Measurements from ENCODE around the gene FAM168A.
"Not testable (repeated sequence)": the region's sequence is repeated elsewhere in the genome, so short reads cannot be mapped to it uniquely, and the experiment has no call there.

The FAM168A gene

DNA sequence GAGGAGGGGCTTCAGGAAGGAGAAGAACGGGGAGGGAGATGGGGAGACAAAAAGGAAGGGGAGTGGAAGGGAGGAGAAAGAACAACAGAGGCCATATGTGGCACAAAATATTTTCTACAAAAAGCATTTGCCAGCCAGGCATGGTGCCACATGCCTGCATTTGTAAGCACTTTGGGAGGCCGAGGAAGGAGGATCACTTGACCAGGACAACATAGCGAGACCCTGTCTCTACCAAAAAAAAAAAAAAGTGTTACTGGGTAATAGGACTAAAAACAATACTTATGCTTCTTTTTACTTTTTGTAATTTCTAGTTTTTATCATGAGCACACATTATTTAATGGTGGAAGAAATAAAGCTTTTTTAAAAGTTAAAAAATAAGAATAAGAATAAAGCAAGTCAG, 5.3 kb downstream of the FAM168A start:
- DNase-seq, result no peak

GRCh38 chr11:73591743-73592142, 6.2 kb downstream of the FAM168A start:
- no peak for DNase-seq

- no peak for DNase-seq
Observed at GRCh38 chr11:73590991-73591390, 6.9 kb downstream of the FAM168A start.

GRCh38 chr11:73586791-73587190, 11.1 kb downstream of the FAM168A start:
- no peak for DNase-seq

- no peak for DNase-seq
Observed at GRCh38 chr11:73585834-73586575, 11.9 kb downstream of the FAM168A start.

DNA sequence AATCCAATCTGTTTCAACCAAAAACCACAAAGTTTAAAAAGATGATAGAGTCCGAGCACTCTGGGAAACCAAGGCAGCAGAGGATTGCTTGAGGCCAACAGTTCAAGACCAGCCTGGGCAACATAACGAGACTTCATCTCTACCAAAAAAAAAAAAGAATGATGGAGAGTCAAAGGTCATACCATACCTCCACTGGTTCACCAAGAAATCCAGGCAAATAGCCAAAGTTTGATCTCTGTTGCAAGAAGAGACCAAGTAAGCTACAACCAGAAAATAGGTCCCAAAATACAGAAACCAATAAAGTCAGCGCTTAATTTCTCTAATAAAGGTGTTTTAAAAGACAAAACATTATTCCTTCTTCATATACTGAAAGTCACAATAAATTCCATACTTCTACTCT, 13.1 kb downstream of the FAM168A start:
- DNase-seq, result no peak

DNA sequence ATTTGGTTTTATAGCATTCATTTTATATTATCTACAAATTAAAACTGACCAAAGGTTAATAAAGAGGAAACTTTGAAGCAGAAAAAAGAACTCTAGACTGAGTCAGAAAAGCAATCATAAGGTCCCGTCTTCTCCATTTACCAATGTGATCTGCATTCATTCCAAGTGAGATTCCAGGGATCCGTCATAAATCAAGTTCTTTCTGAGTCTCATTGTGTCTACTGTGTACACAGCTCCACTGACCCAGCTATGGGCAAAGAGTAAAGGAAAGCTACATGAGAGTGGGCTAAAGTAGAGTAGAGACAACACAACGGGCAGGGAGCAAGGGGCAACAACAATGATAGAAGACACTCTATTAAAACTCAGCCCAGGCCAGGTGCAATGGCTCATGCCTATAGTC, 15.3 kb downstream of the FAM168A start:
- DNase-seq, result no peak

GRCh38 chr11:73580749-73581148, 17.2 kb downstream of the FAM168A start:
- DNase-seq, result not testable (repeated sequence)

- DNase-seq, result no peak
Observed at GRCh38 chr11:73579641-73580434, 18.1 kb downstream of the FAM168A start.

DNA sequence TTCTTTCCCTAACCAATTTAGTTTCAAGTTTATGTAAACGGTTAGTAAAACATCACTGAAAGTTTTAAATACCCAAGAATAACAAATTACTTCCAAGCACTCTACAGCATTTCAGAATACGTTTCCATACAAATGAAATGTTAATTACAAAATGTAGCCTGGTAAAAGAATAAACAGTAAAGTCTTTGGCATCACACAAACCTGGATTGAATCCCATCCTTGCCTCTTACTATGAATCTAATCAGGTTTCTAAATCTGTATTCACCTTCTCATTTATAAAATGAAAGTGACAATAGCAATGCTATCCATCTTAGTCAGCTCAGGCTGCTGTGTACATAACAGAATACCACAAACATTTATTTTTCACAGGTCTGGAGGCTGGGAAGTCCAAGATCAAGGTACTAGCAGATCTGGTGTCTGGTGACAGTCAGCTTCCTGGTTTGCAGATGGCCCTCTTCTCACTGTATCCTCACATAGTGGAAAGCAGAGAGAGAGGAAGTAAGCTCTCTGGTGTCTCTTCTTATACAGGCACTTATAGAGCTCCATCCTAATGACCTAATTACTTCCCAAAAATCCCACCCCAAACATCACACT, 19.2 kb downstream of the FAM168A start:
- DNase-seq, result no peak

DNA sequence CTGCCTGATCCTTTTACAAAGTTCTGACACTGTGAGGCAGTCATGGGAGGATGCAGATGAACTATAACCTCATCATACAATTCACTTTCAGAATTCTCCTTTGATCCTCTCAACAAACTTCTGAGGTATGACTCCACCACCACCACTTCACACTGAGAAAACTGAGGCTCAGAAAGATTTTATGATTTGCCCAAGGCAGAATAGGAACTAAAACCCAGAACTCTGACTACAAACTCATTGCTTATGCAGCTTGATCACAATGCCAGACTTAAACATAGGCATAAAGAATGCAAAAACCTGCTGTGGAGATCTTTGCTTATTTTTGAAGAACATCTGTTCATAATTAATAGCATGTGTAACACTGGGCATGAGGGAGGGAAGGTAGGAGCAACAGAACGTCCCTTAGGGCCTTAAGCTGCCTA, 20.4 kb downstream of the FAM168A start:
- no peak for DNase-seq

DNA sequence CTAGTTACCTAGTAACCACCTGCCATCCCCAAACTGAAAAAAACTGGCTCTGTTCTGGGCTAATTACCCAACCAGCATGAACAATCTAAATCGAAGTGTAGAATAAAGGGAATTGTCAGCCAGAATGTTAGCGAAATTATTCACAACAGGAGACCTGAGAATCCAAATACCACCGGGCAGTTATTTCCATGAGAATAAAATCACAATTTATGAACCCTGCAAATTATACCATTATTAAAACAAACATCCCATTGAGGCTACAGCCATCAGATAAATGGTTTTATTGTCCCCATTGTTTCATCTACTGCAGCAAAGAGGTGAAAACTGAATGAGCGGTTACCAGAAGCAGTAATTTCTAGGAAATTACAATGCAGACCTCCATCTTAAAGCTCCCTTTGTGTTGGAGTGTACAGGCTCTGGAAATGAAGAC, 21.7 kb downstream of the FAM168A start:
- no peak for DNase-seq

- DNase-seq, result not testable (repeated sequence)
Observed at GRCh38 chr11:73571982-73572381, 25.9 kb downstream of the FAM168A start.

DNA sequence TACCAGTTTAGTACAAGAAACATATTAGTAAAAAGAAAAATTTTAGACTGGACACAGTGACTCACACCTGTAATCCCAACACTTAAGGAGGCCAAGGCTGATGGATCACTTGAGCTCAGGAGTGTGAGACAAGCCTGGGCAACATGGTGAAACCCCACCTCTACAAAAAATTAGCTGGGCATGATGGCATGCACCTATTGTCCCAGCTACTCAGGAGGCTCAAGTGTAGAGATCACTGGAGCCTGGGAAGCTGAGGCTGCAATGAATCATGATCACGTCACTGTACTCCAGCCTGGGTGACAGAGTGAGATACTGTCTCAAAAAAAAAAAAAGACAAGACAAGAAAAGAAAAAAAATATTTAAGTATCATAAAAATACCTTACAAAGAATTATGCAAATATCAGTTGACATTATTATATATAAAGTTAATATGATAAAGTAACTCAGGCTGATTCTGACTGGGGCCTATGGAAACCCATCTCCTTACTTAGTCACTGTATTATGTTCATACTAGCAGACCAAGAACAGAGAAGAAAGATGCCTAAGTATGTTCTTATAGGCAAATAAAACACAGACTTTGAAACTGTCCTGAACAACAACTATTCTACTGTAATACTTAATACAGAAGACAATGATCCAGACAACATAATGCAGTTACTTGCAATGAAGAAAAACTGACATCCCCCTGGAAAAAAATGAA, 27.3 kb downstream of the FAM168A start:
- DNase-seq, result no peak

DNA sequence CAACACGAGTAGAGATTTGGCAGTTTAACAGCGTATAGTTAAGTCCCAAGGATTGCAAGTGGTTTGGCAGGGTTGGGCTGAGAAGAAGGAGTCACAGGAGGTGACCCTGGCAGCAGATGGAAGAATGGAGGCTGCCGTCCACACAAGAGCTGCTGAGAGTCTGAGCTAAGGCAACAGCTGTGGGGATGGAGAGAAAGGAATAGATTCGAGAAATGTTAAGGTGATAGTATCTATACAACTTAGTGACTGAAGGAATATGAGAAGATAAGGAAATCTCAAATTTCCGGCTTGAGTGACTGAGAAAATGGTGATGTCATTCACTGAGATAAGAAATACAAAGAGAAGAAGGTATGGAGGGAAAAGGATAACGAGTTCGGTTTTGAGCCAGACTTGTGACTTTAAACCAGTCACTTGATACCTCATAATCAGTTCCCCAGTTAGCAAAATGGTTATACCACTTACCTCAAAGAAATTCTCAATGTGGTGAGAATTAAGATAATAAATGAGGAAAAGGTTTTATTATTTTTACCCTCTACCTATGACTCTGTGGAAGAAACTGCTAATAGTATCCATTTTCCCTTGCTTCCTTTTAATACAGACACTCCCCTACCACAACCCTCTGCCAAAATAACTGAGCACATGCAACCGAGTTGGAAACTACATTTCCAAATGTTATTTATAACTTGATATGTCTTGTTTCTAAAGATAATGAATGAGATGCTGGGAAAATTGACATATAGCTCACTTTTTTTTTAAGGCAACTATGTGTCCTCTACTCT, 30.7 kb downstream of the FAM168A start:
- DNase-seq, result no peak

DNA sequence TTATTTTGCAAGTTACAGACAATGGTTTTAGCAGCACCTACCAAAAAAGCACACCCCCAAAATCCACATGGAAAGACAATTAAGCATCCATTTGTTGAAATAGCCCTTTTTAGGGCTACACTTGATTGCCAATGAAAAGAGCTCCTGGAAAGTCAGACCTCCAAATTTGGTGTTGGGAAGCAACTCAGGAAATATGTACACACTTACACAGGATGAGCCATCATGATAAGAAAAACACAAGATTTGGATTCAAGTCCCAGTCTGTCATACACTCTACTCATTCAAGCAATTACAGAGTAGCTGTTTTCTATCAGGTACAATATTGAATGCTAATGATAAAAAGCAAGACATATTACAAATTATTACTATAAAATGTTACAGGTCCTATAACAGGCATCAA, 31.5 kb downstream of the FAM168A start:
- no peak for DNase-seq

DNA sequence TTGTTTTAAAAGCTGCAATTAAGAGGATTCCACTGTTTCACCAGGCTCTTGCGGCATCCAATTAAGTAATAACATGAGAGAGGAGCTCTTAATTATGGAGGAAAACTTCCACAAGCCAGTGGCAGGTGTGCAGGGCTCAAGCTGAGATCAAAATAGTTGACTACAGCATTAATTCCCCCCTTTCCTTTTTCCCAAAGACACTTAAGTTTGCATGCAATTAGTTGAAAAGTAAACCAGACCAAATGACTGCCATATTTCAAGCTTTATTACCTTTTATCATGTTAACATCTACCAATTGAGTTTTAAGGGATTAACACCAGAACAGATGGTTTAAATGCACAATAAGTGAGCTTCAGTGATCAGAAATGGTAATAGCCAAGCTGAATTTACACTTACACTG, 32.1 kb downstream of the FAM168A start:
- DNase-seq, result no peak

GRCh38 chr11:73564903-73565302, 33.0 kb downstream of the FAM168A start:
- DNase-seq, result no peak

- no peak for DNase-seq
Observed at GRCh38 chr11:73563539-73564200, 34.2 kb downstream of the FAM168A start.

GRCh38 chr11:73559743-73560142, 38.2 kb downstream of the FAM168A start:
- DNase-seq, result no peak

DNA sequence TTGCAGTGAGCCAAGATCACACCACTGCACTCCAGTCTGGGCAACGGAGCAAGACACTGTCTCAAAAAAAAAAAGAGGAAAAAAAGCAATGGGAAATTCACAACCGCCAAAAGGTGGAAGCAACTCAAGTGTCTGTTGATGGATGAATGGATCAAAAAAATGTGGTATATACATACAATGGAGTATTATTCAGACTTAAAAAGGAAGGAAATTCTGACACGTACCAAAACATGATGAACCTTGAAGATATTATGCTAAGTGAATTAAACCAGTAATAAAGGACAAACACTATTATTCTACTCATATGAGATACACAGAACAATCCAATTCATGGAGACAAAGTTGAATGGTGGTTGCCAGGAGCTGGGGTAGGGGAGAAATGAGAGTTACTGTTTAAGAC, 40.9 kb downstream of the FAM168A start:
- DNase-seq, result no peak

GRCh38 chr11:73555615-73556014, 42.3 kb downstream of the FAM168A start:
- no peak for DNase-seq
